ENCODE results near the gene ERG. TPM values are rescaled to one million over a fixed set of nuclear protein-coding genes. Genes with fewer than 3 reads are reported as not detected.
A peak's percentile ranks its signal among the peaks of the same experiment; 100 is the strongest.

Gene ERG
- polyA plus RNA-seq, 1 of the 3 experiments (the other 2 are of a cell fraction) = not detected

GRCh38 chr21:38534591-38534990 is 36.3 kb upstream of the ERG start:
- H3K4me1 ChIP-seq (ENCODE audit: control insufficient read depth in 1 of 2, insufficient read depth in 2 of 2, low read depth in 1 of 2, low read length in 1 of 2) = peaks cover 4% of the 10 kb centered on the region in 2 experiments; a peak in 2 of 4 replicates
- H3K27ac ChIP-seq (ENCODE audit: low read depth in 2 of 2, low read length in 1 of 2) = no peak overlapping the region
- H3K4me2 ChIP-seq = no peak overlapping the region
- TF ChIP-seq GABPA (IDR thresholded peaks at IDR 0.05; ENCODE audit: low read depth) (no peak), NFIC (IDR thresholded peaks at IDR 0.05; ENCODE audit: borderline replicate concordance) (no peak), RCOR1 (IDR thresholded peaks at IDR 0.05; ENCODE audit: low read length) (no peak), FOXJ3 (CRISPR knock-in tag; IDR thresholded peaks at IDR 0.05) (no peak), ZBTB33 (IDR thresholded peaks at IDR 0.05; ENCODE audit: borderline replicate concordance, low read depth) (no peak), EZH2phosphoT487 (IDR thresholded peaks at IDR 0.05; ENCODE audit: borderline replicate concordance, low read depth) (no peak), RFX5 (IDR thresholded peaks at IDR 0.05; ENCODE audit: low read length) (no peak), MEF2A (IDR thresholded peaks at IDR 0.05; ENCODE audit: borderline replicate concordance, low read depth) (no peak)
- TF ChIP-seq, protein P1, sequence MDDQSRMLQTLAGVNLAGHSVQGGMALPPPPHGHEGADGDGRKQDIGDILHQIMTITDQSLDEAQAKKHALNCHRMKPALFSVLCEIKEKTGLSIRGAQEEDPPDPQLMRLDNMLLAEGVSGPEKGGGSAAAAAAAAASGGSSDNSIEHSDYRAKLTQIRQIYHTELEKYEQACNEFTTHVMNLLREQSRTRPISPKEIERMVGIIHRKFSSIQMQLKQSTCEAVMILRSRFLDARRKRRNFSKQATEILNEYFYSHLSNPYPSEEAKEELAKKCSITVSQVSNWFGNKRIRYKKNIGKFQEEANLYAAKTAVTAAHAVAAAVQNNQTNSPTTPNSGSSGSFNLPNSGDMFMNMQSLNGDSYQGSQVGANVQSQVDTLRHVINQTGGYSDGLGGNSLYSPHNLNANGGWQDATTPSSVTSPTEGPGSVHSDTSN (IDR thresholded peaks at IDR 0.05) = no peak
- TF ChIP-seq, protein P2, sequence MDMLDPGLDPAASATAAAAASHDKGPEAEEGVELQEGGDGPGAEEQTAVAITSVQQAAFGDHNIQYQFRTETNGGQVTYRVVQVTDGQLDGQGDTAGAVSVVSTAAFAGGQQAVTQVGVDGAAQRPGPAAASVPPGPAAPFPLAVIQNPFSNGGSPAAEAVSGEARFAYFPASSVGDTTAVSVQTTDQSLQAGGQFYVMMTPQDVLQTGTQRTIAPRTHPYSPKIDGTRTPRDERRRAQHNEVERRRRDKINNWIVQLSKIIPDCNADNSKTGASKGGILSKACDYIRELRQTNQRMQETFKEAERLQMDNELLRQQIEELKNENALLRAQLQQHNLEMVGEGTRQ (IDR thresholded peaks at IDR 0.05; ENCODE audit: borderline replicate concordance, low read depth, low read length) = no peak
- TF ChIP-seq, protein P3, sequence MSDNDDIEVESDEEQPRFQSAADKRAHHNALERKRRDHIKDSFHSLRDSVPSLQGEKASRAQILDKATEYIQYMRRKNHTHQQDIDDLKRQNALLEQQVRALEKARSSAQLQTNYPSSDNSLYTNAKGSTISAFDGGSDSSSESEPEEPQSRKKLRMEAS (IDR thresholded peaks at IDR 0.05; ENCODE audit: low read depth) = no peak
- H3K4me3 ChIP-seq (ENCODE audit: low read depth in 2 of 2, low read length in 1 of 2) = no peak overlapping the region
- no peaks in the 10 kb centered on the region for H3K9me3 ChIP-seq
- ChIA-PET POLR2A (no interaction called here), CTCF (no interaction called here)
- no peaks in the 10 kb centered on the region for H3K9me2 ChIP-seq
- no peaks in the 10 kb centered on the region for H3F3A ChIP-seq (replicated peaks; ENCODE audit: insufficient read depth)
- H4K20me1 ChIP-seq (ENCODE audit: insufficient read depth) = no peaks in the 10 kb centered on the region
- no peak for DNase-seq
- WGBS (ENCODE audit: low lambda C conversion rate) = 57% methylated on average over 3 of the region's 3 CpGs
- H2AFZ ChIP-seq (ENCODE audit: low read depth) = no peak overlapping the region
- H3K79me2 ChIP-seq (ENCODE audit: insufficient read depth) = no peaks in the 10 kb centered on the region
- no peaks in the 10 kb centered on the region for H3K36me3 ChIP-seq (replicated peaks in 1 of 2; ENCODE audit: control insufficient read depth in 1 of 2, insufficient read depth in 2 of 2, low read length in 1 of 2)
- no peak overlapping the region for H3K9ac ChIP-seq
- H3K27me3 ChIP-seq (ENCODE audit: insufficient read depth) = no peaks in the 10 kb centered on the region

DNA sequence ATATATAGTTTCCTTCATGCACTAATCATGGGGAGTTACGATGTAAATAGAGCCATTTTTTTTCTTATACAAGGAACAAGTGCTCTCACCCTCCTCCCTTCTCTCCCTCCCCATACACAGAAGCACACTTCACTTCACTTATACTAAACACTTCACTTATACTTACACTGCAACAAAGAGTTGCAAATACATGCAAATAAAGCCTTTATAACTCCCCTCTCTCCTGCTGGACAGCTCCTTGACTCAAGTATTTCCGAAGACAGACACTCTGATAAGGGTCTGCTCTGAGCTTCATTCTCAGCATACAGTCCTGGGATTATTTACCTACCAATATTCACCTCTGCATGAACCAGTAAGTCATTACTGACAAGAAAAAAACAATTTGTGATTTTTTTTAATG is 35.6 kb upstream of the ERG start:
- Histone ChIP-seq H3K9me2 (no peaks in the 10 kb centered on the region), H3K4me2 (no peak overlapping the region), H3K79me2 (ENCODE audit: insufficient read depth) (no peaks in the 10 kb centered on the region), H3K27ac (ENCODE audit: low read depth in 2 of 2, low read length in 1 of 2) (no peak overlapping the region), H4K20me1 (ENCODE audit: insufficient read depth) (no peaks in the 10 kb centered on the region), H3K4me1 (ENCODE audit: control insufficient read depth in 1 of 2, insufficient read depth in 2 of 2, low read depth in 1 of 2, low read length in 1 of 2) (peaks cover 4% of the 10 kb centered on the region in 2 experiments; a peak in 2 of 4 replicates), H3K36me3 (replicated peaks in 1 of 2; ENCODE audit: control insufficient read depth in 1 of 2, insufficient read depth in 2 of 2, low read length in 1 of 2) (no peaks in the 10 kb centered on the region), H3K9me3 (no peaks in the 10 kb centered on the region), H3F3A (replicated peaks; ENCODE audit: insufficient read depth) (no peaks in the 10 kb centered on the region), H3K9ac (no peak overlapping the region), H3K4me3 (ENCODE audit: low read depth in 2 of 2, low read length in 1 of 2) (no peak overlapping the region), H2AFZ (ENCODE audit: low read depth) (no peak overlapping the region), H3K27me3 (ENCODE audit: insufficient read depth) (no peaks in the 10 kb centered on the region)
- ChIA-PET POLR2A (no interaction called here), CTCF (no interaction called here)
- no peak for DNase-seq
- 64% methylated on average over 2 of the region's 2 CpGs for WGBS (ENCODE audit: low lambda C conversion rate)
- TF ChIP-seq NFIC (IDR thresholded peaks at IDR 0.05; ENCODE audit: borderline replicate concordance) = no peak
- TF ChIP-seq, protein P4, sequence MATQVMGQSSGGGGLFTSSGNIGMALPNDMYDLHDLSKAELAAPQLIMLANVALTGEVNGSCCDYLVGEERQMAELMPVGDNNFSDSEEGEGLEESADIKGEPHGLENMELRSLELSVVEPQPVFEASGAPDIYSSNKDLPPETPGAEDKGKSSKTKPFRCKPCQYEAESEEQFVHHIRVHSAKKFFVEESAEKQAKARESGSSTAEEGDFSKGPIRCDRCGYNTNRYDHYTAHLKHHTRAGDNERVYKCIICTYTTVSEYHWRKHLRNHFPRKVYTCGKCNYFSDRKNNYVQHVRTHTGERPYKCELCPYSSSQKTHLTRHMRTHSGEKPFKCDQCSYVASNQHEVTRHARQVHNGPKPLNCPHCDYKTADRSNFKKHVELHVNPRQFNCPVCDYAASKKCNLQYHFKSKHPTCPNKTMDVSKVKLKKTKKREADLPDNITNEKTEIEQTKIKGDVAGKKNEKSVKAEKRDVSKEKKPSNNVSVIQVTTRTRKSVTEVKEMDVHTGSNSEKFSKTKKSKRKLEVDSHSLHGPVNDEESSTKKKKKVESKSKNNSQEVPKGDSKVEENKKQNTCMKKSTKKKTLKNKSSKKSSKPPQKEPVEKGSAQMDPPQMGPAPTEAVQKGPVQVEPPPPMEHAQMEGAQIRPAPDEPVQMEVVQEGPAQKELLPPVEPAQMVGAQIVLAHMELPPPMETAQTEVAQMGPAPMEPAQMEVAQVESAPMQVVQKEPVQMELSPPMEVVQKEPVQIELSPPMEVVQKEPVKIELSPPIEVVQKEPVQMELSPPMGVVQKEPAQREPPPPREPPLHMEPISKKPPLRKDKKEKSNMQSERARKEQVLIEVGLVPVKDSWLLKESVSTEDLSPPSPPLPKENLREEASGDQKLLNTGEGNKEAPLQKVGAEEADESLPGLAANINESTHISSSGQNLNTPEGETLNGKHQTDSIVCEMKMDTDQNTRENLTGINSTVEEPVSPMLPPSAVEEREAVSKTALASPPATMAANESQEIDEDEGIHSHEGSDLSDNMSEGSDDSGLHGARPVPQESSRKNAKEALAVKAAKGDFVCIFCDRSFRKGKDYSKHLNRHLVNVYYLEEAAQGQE (IDR thresholded peaks at IDR 0.05; ENCODE audit: low read depth, low read length) = peak; percentile 85
